Prostate gland (tissue), 2 donors: ENCODE data around the gene MS4A12. TPM values are rescaled to one million over a fixed set of nuclear protein-coding genes. Genes with fewer than 3 reads are reported as not detected.

Experiments
- DNase-seq: peaks from one replicate; pipeline ENCODE4 v3.0.0-alpha.2; 2019; ENCODE audit warnings: low spot score
- H3K27ac ChIP-seq, 2 donors: fragments of 200-600 bp; sonication (generic); 2 replicates each; pipeline ENCODE4 v1.5.1; 2017 to 2019
- H3K27me3 ChIP-seq: fragments of 200-600 bp; sonication (generic); replicated peaks from 2 replicates; pipeline ENCODE4 v1.5.1; 2019; ENCODE audit not compliant: insufficient read depth
- H3K36me3 ChIP-seq, 2 donors: fragments of 200-600 bp; sonication (generic); 1 replicate in 1 of 2; 2 replicates in 1 of 2; pipeline versions ENCODE4 v1.5.1 to v1.8.1; 2017 to 2019
- H3K4me1 ChIP-seq: fragments of 200-600 bp; sonication (generic); replicated peaks from 2 replicates; pipeline ENCODE4 v1.5.1; 2019
- H3K4me3 ChIP-seq, 2 donors: fragments of 200-600 bp; sonication (generic); 2 replicates each; pipeline ENCODE4 v1.5.1; 2017 to 2019
- H3K9me3 ChIP-seq: fragments of 200-600 bp; sonication (generic); 2 replicates; pipeline ENCODE4 v1.5.1; 2017
- POLR2A ChIP-seq: fragments of 450-650 bp; IDR thresholded peaks from one replicate; pipeline ENCODE4 v1.6.1; 2016; ENCODE audit warnings: antibody characterized with exemption, mild to moderate bottlenecking
- POLR2AphosphoS5 ChIP-seq: sonication (generic); formaldehyde crosslinking; IDR thresholded peaks from one replicate; pipeline ENCODE4 v1.6.1; 2017; ENCODE audit warnings: antibody characterized with exemption
- WGBS: methylation state at CpG from one replicate; pipeline ENCODE4 v1.1.5; 2018; 5-methylcytosine and 5-hydroxymethylcytosine counted together
- intact Hi-C: fragments of 100-400 bp; cut with DNase I; formaldehyde crosslinking; loops from one replicate; pipeline ENCODE4 v1.14.2; 2022
- total RNA-seq, 2 donors: library from RNA; depleted of rRNA; stranded (reverse); fragments of >200 nt; gene quantifications; one replicate each; pipeline ENCODE4 v1.1.0, GENCODE V29; 2016
- TF ChIP-seq, protein P1 (sequence below), 4 experiments: fragments of 200-600 bp in 2 of 4; fragments of 450-650 bp in 2 of 4; sonication (generic) in 2 of 4; IDR thresholded peaks; 1 replicate in 3 of 4; 2 replicates in 1 of 4; pipeline ENCODE4 v1.5.1; 2016 to 2019; ENCODE audit warnings: antibody characterized with exemption in 4 of 4, mild to moderate bottlenecking in 2 of 4, moderate library complexity in 2 of 4

The MS4A12 gene
- total RNA-seq, 2 donors from 2014 or later: not detected

DNA sequence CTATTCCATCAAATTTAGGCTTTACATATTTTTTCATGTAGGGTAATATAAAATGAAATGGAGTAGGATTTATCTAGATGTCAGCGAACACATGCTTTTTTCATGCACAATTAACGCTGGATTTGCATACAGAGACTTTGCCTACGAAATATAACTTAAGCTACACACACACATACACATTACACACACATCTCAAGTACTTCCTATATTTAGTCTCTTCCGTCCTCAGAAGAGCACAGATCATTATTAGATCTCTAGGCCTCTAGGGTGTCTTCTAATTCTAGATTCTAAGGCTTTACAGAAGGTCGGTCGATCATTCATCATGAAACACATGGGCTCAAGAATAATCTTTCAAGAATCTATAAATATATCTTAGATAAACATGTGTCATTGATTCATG, 18.8 kb downstream of the MS4A12 start:
- no peak for DNase-seq
- WGBS: 80% methylated on average over 6 of the region's 6 CpGs
- intact Hi-C loops: no loop called here
- Histone ChIP-seq H3K4me1 (no peaks in the 10 kb centered on the region), H3K27me3 (no peaks in the 10 kb centered on the region), H3K27ac (no peak overlapping the region), H3K4me3 (no peak overlapping the region), H3K36me3 (no peaks in the 10 kb centered on the region), H3K9me3 (no peaks in the 10 kb centered on the region)
- TF ChIP-seq POLR2AphosphoS5: no peak
- TF ChIP-seq, protein P1, sequence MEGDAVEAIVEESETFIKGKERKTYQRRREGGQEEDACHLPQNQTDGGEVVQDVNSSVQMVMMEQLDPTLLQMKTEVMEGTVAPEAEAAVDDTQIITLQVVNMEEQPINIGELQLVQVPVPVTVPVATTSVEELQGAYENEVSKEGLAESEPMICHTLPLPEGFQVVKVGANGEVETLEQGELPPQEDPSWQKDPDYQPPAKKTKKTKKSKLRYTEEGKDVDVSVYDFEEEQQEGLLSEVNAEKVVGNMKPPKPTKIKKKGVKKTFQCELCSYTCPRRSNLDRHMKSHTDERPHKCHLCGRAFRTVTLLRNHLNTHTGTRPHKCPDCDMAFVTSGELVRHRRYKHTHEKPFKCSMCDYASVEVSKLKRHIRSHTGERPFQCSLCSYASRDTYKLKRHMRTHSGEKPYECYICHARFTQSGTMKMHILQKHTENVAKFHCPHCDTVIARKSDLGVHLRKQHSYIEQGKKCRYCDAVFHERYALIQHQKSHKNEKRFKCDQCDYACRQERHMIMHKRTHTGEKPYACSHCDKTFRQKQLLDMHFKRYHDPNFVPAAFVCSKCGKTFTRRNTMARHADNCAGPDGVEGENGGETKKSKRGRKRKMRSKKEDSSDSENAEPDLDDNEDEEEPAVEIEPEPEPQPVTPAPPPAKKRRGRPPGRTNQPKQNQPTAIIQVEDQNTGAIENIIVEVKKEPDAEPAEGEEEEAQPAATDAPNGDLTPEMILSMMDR (IDR thresholded peaks at IDR 0.05): no peak
- no peak for TF ChIP-seq POLR2A

DNA sequence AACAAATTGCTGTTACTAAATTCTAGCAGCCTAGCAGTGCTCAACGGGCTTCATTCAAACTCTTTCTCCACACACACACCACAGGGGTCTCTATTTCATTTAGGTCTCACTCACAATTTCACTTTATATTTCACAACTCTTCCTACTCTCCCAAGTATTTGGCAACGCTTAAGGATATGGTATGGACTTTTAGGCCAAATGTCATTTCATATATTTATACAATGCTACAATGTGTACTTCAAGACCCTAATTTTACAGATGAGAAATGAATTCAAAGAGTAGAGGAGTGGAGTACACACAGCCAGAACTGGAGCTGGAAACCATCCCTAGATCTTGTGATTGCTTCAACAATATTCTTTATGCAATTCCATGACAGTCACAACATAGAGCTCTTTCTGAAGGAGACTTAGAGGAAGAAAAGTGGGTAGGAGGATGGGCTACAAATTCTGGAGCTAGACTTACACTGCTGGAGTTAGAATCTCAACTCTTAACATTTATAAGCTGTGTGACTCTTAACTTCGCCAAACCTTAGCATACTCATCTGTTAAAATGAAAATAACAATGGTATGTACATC, 20.2 kb downstream of the MS4A12 start:
- intact Hi-C loops: no loop called here

DNA sequence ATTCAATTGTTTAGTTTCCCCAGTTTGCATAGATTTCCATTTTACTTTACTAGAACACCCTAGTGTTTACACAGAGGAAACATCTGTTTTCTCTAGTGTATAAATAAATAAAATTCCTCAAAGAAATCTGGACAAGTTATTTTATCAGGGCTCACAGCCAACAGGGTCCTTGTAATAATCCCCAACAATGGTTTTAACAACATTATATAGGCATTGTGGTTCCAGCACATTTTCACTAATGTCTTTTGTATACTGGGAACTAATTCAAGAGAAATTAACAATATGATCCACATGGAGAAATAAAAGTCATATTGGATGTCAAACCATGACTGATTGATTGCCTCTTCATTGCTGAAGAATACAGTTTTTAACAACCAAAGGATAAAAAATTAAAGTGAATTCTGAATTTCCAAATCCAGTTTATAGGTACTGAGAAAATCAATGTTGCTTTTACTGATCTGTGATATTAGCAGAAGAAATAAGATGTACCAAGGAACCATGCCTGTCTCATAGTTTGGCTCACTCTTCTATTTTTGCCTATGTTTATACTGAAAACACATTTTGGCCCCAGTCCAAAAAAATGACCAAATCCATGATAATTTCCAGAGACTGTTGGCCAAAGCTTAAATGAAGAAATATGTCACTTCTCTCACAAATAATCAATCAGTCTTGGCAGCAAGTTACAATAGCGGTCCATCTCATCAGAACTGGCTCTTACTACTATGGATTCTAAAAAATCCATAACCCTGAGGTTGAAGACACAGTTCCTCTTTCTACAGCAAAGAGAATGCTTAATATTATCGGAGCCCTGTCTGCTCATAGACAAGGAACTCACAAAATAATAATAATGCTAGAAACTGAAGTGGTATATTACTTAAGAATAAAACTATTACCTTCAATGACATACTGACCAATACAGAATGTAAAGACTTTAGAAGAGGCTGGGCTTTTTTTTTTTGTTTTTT, 21.2 kb downstream of the MS4A12 start:
- no peak for TF ChIP-seq POLR2A
- TF ChIP-seq, protein P1 (IDR thresholded peaks at IDR 0.05): no peak
- TF ChIP-seq POLR2AphosphoS5: no peak
- WGBS: 89% methylated on average over 2 of the region's 2 CpGs
- no peaks in the 10 kb centered on the region for H3K9me3 ChIP-seq
- H3K4me3 ChIP-seq: no peak overlapping the region
- no peak overlapping the region for H3K27ac ChIP-seq
- no peak for DNase-seq
- no peaks in the 10 kb centered on the region for H3K27me3 ChIP-seq
- intact Hi-C loops: no loop called here
- H3K36me3 ChIP-seq: no peaks in the 10 kb centered on the region
- no peaks in the 10 kb centered on the region for H3K4me1 ChIP-seq

More for the DNA sequence above, 20.2 kb downstream of the MS4A12 start:
- H3K27me3 ChIP-seq: no peaks in the 10 kb centered on the region
- no peak for DNase-seq
- WGBS: 65% methylated on average over 3 of the region's 3 CpGs
- H3K9me3 ChIP-seq: no peaks in the 10 kb centered on the region
- H3K36me3 ChIP-seq: no peaks in the 10 kb centered on the region
- no peak overlapping the region for H3K4me3 ChIP-seq
- TF ChIP-seq, protein P1 (IDR thresholded peaks at IDR 0.05): no peak
- TF ChIP-seq POLR2A: no peak
- TF ChIP-seq POLR2AphosphoS5: no peak
- H3K27ac ChIP-seq: no peak overlapping the region
- H3K4me1 ChIP-seq: no peaks in the 10 kb centered on the region

DNA sequence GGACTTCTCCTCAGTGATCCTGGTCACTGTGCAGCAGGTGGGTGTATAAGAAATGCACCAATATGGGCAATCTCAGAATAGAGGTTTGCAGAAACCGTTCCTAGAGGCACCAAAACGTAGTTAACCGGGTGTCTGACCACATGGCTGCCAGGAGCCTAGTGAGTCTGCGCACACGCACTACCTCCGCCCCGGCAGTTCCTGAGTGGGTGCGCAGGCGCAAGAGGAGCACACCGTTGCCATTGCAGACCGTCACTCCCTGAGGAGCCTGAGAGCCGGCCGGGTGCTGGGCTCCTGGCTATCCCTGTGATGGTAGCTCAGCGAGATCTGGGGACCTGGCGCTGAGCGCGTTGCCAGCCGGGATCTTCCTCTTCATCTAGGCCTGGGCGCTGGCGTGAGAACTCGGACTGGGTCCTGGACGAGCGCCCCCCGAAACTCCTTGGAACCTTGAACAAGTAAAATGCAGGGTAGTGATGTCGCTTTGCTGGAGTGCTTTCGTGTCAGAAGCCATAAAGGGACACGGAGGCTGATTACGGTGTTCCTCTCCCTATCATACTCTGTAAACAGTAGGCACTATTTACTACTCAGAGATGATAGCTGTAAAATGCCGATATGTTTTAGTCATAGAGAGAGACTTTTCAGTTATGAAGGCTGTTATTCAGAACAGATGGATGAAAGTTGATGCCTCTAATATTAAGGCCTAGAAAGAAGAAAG, 22.7 kb downstream of the MS4A12 start, which contains the start of gene MS4A13:
TSS of gene MS4A13 (plus strand) at position 249 of the 712 bp plus-strand sequence. CDS start 2,692 bp downstream, outside the sequence.
- no peaks in the 10 kb centered on the region for H3K9me3 ChIP-seq
- H3K4me1 ChIP-seq: no peaks in the 10 kb centered on the region
- DNase-seq: no peak
- H3K36me3 ChIP-seq: no peaks in the 10 kb centered on the region
- intact Hi-C loops: no loop called here
- no peaks in the 10 kb centered on the region for H3K27me3 ChIP-seq
- 94% methylated on average over 29 of the region's 29 CpGs for WGBS
- H3K27ac ChIP-seq: no peak within 1 kb of the TSS
- H3K4me3 ChIP-seq: no peak within 1 kb of the TSS
- no peak for TF ChIP-seq POLR2AphosphoS5

DNA sequence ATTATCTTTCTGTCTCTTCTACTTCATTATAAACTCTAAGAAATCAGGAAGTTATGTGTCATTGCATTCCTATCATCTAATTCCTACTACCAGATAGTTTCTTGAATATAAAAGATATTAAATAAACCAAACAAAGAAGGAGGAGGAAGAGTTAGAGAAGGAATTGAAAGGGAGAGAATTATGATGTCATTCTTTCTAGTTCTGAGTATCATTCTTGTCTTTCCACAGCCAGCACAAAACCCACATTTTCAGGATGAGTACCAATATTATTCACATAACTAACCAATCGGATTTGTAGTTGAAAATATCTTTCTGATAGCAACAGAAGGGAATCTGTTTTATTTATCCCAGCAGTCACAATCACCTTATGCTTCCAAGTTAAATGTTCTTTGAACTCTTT, 35.9 kb downstream of the MS4A12 start:
- intact Hi-C loops: no loop called here
- TF ChIP-seq POLR2A (no peak), POLR2AphosphoS5 (no peak)
- TF ChIP-seq, protein P1 (IDR thresholded peaks at IDR 0.05): no peak
- Histone ChIP-seq H3K27ac (no peak overlapping the region), H3K9me3 (no peaks in the 10 kb centered on the region), H3K4me3 (no peak overlapping the region), H3K4me1 (no peaks in the 10 kb centered on the region), H3K36me3 (no peaks in the 10 kb centered on the region), H3K27me3 (no peaks in the 10 kb centered on the region)
- 84% methylated on average over 1 of the region's 1 CpG for WGBS
- DNase-seq: no peak
